Stimulated activated CD4-positive, alpha-beta T cell treated with anti-CD3 and anti-CD28 coated beads, Interleukin-2, amount 100 ng/mL, for 48 hours (primary cell): ENCODE results near the gene CWC27.

Source experiments
- DNase-seq, 2 donors: peaks; one replicate each; pipeline ENCODE4 v3.0.0-alpha.2; 2020

The CWC27 gene

GRCh38 chr5:65010841-65011240 is 242.1 kb downstream of the CWC27 start:
- DNase-seq, result no peak

- DNase-seq, result no peak
Measured at GRCh38 chr5:65012301-65012892, 243.7 kb downstream of the CWC27 start.

DNA sequence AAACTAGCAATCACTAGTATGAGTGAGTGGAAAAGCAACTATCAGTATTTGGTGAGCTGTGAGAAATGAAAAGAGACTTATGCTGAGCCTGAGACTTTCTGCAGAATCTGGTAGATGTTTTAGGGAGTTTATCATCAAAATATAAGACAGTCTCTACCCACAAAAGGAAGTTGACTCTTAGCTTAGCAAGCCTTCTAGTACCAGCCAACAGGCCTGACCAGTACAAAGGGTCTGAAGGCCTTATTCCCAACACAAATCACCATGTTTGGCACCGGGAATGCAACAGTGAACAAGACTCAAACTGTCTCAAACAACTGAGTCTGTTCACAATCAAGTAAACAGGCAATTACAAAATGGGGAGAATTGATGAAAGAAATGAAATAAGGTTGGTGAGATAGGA is 244.4 kb downstream of the CWC27 start:
- no peak for DNase-seq

DNA sequence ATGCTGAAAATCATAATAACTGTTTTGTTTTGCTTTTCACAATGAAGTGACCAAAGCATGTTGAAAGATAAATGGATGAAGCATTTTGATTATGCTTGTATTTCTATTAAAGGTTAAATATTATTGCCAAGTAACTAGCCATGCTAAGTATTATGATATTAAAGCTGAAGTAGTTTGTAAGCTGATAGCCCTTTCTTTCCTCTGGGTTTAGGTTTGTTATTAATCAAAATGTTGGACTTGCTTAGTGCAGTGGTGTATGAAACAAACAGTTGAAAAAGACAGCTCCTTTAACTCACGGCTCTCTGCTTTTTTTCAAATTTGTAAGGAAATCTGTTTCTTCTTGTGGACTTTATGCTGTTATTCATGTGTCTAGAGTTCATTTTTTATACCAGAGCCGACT is 246.0 kb downstream of the CWC27 start:
- DNase-seq, result no peak

DNA sequence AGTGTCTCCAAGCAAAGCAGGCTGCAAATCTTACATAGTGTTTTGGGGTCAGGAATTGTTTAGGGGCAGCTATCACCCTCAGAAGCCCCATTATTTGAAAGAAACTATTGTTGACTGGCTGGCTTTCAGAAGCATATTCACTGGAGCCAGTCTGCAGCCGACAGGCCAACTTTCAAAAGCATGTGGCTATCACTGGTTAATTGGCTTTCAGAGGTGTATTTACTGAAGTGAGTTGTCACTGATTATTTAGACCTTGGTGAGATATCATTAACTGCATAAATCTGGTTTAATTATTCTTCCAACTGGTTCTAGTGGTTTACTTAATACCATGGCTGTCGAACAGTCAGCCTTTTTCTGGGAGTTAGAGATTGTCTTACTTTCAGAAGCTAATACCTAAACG is 247.0 kb downstream of the CWC27 start:
- DNase-seq, result no peak

DNA sequence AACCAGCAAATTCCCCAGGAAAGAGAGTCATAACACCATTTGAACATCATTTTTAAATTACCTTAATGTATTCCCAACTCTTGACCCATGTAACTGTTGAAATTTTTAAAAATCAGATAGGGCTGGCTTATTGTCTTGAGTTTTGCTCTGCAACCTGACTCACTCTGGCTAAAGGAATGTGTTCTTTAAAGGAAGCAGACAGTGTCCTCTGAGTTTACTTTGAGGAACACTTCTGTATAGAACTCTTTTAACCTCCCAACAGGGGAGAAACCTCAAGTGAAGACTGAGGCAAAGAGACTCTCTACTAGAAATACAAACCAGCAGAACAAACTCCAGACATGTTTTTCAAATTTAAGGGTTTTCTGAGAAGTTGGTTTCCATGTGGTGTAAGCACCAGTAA is 248.9 kb downstream of the CWC27 start:
- no peak for DNase-seq

- no peak for DNase-seq
Measured at GRCh38 chr5:65018763-65019162, 250.0 kb downstream of the CWC27 start.

- DNase-seq, result no peak
Measured at GRCh38 chr5:65020492-65020891, 251.8 kb downstream of the CWC27 start.

- no peak for DNase-seq
Measured at GRCh38 chr5:65021527-65022226, 252.9 kb downstream of the CWC27 start.

DNA sequence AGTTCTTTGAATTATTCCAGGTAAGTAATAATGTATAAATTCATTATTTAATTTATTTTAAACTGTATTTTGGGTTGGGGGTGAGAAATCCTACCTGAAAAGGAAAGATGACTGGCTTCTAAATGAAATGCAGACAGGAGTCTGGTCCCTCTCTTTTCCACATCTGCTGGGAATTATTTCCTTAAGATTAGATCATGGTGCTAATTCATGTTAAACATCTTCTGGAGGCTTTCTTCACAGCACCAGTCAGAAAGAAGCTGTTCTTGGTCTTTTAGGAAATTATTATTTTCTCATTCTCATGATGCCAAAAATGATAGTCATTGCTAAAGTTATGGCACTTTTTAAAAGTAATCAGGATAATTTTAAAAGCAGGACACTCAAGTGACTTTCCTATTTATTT is 254.2 kb downstream of the CWC27 start:
- DNase-seq, result no peak

- no peak for DNase-seq
Measured at GRCh38 chr5:65024681-65025080, 256.0 kb downstream of the CWC27 start.

DNA sequence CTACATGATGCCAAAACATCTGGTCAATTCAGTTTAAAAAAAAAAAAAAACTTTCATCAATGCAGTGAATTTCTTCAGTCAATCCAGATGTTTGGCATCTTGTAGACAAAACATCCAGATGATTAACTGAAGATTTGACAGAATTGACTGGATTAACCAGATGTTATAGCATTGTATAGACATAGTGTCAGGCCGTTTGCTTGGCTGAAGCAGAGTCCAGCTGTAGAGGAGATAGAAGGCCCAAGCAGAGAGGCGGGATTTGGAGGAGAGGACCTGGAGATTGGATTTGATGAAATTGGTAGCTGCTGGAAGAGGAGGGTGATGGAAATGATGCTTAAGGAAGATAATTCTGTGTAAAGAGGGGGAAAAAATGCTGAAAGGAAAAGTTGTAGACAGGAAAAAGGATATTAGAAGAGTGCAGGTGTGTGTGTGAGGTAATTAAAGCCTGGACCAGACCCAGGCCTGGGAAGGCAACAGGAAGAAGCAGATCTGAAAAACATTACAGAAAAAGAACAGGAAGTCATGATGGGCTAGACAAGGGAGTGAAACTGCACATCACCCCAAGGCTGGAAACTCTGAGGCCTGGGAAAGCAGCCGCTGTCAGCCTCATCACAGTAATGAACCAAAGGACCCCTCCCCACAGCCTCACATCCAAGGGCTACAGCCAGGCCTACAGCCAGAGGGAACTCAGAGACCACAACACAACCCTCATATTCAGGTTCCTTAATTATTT is 258.3 kb downstream of the CWC27 start:
- no peak for DNase-seq

GRCh38 chr5:65029178-65029577 is 260.4 kb downstream of the CWC27 start:
- DNase-seq, result no peak

DNA sequence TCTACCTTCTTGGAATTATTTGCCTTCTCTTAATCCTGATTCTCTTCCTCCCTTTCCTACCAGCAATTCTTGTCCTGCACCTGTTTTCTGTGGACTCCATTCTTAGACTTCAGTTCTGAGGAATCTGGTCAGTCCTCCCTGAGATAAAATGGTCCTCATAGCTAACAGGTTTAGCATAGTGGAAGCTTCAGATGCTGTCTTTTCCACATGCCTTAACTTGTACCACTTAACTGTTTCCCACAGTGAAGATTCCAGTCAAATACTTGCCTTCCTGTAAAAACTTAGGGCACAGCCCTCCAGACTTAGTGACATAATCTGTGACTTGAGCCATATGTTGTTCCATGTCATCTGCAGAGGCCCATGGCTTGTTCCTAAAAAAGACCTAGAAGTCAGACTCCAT is 261.3 kb downstream of the CWC27 start:
- no peak for DNase-seq

DNA sequence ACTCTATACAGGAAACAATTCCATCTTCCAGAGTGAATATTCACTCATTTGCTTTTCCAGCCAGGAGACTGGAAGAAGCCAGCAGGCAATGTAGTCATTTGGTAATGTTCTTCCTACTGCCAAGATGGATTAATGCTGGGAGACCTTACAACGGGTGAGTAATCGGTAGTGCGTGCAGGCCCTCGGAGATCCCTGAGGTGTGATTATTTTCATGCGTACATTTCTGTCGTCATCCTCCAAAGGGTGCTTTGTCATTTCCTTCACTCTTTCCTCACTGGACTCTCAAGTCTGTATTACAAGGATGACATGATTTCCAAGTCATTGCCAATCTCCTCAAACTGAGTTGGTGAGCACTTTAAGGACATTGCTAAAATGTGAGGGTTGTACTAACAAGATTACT is 263.5 kb downstream of the CWC27 start:
- no peak for DNase-seq

GRCh38 chr5:65034029-65034812 is 265.5 kb downstream of the CWC27 start:
- no peak for DNase-seq

DNA sequence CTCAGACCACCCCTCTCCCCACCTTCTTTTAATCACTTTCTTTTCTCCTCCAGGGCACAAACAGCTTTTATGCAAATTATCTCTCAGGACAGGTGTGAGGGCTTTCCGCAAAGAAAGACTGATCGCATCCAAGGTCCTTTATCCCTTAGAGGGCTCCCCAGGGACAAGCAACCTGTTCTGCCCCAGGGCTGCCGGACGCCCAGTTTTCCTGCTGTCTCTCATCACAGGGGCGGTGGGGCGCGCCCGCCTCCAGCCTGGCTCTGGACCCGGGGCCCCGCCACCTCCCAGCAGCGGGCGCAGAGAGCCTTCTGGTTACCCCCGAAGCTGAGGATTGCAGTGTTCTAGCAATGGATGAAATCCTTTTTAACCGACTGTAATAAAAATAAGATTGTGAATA is 266.1 kb downstream of the CWC27 start:
- no peak for DNase-seq

DNA sequence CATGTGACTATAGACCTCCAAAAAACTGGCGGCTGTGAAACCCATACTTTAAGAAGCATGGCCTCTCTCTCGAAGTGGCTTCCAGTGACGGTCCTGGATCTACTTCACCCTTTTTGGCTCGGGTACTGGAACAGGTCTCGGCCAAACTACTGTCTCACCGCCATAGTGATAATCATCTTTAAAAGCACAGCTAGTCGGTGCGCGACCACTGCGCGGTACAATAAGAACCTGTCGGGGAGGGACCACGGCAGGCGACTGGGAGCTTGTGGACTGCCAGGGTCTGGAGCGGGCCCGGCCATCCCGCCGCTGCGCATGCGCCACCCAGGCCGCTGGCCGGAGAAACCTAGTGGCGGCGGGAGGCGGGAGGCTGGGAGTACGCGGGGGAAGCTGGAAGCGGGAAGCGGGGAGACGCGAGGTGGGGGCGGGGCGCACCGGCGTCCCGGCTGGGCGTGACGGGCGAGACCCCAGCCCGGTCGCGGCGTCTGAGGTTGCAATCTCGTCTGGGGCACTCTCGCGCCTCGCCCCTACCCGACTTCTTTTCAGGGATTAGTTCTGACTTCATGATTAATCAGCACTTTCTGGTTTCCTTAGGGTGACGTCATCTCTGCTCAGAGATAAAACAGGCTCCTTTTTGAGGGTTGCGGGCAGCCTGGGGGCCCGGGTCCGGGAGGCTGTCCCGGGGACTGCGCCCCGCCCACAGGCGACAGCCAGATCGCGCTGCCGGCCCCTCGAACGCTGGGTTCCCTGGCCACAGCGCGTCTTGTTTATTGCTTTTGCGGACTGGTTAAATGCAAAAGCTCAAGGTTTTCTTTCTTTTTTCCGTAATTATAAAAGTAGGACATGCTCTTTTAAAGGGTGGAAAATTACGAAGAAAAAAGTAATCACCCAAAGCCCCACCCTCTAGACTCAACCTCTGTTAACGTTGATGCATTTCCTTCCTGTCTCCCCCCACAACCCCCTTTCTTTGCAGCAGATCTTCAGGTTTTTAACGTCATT is 266.8 kb downstream of the CWC27 start:
- peak; percentile 61 to 68 for DNase-seq

DNA sequence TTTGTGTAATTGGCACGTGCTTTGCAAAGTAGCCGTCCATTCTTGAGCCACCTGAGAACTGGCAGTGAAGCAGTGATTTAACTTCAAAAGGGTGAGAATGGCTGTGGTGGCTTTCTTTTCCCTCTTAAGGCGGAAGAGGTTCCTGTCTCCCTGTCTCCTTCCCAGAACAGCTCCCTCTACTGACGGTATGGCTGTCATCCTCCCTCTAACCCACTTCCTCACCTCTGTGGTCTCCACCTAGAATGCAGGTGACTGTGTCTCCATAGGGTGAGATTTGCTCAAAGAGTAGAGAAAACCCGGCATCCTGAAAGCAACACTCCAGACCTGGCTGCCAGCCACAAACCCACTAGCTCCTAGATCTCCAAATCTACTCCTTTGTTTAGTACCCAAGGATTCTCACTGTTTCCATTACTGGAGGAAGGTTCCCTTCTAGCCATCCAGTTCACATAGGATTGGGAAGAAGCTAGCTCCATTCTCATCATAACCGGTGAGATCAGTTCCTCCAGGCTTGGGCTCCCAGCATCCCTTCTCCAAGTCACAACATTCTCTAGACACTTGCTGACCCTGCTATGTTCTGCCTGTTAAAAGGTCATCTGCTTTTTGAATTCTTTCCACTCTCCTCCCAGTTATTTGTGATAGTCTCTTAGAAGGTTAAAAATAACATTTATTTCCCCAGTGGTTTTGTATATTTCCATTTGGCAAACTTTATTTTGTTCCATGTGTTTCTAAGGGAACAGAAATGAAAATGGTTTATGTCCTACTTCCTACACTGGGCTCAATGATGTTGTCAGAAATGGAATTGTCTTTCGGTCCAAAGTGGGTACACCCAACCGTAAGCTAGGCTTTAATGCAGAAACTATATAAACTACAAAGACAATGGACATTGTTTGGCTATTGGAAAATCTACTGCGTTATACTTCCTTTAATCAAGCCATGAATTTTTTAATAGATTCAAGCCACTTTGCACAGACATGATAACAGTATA is 269.4 kb downstream of the CWC27 start:
- DNase-seq, result no peak

DNA sequence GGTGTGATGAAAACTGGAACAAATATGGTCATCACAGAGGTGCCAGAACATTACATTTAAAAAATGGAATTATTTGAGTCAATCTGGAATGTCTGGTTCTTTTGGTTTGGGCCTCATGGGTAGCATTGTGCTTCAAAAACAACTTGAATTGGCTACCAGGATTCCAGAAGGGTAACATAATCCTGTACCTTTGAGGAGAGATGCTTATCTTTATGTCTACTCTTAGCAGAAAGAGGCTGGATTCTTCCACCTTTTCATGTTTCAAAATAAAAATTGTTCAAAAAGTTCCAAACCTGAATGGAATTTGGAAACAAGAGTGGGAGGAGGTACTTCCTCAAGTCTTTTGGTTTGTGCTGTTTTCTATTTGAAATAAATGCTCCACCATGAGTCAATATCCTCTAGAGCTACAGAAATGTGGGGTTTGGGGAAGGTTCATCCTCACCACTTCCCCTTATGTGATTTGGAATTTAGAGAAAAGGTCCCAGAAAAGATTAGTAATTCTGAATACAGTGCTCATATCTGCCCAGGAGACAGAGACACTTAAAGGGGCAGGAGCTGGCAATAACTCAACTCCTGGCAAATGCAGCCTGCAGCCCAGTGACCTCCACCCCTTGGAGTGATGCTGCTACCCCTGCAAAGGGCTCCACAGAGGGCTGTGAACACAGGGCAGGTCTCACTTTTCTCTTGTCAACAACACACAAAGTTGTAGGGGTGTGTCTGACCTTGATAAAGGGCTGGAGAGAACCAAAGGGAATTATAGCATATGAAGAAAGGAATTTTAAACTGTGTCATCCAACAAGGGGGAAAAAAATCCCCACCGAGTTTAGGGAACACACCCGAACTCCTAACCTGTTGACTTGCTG is 272.8 kb downstream of the CWC27 start:
- no peak for DNase-seq
